SK-MEL-5 (cell line): ENCODE data around the gene TMEM119. TPM values are rescaled to one million over a fixed set of nuclear protein-coding genes. Genes with fewer than 3 reads are reported as not detected.

Experiments
- DNase-seq: peaks from one replicate; pipeline ENCODE4 v3.0.0-alpha.2; 2016; ENCODE audit warnings: low read depth, low spot score
- in situ Hi-C: cut with HindIII; loops from 2 replicates; pipeline ENCODE4 v1.10.0; 2016; ENCODE audit warnings: low sequenced_read_pairs, high pct_unique_total_duplicates, low pct_unique_long_range_greater_than_20kb
- total RNA-seq: library from RNA; depleted of rRNA; stranded (reverse); fragments of >200 nt; shearing (Covaris generic); gene quantifications from 2 replicates; pipeline ENCODE4 v1.2.3, GENCODE V29; 2014

The TMEM119 gene
- total RNA-seq, 1 experiment from 2014 or later = not detected

DNA sequence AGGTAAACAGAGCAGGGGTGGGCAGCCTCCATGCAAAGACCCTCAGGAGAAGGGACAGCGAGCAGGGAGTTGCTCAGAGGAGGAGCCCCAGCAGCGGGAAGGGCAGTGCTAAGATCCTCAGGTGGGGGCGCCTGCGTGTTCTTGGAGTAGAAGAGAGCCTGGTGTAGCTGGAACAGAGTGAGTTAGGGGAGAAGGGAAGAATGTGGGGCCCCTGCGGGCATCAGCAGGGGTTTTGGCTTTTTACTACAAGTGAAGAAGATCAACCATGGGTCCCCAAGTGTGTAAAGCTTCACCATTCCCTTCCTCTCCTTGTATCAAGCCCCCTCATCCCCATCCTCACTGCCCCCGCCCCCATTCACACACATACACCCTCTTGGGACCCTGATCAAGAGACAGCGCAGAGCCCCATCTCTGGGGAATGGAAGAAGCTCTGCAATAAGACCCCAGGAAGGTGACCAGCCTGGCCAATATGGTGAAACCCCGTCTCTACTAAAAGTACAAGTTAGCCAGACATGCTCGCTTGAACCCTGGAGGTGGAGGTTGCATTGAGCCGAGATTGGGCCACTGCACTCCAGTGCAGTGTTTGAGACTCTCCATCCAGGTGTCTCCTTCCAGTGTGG, 10.2 kb upstream of the TMEM119 start:
- no peak for DNase-seq
- in situ Hi-C loops = no loop called here

- in situ Hi-C loops = no loop called here
- no peak for DNase-seq
Observed at GRCh38 chr12:108606492-108606891, 8.6 kb upstream of the TMEM119 start.

DNA sequence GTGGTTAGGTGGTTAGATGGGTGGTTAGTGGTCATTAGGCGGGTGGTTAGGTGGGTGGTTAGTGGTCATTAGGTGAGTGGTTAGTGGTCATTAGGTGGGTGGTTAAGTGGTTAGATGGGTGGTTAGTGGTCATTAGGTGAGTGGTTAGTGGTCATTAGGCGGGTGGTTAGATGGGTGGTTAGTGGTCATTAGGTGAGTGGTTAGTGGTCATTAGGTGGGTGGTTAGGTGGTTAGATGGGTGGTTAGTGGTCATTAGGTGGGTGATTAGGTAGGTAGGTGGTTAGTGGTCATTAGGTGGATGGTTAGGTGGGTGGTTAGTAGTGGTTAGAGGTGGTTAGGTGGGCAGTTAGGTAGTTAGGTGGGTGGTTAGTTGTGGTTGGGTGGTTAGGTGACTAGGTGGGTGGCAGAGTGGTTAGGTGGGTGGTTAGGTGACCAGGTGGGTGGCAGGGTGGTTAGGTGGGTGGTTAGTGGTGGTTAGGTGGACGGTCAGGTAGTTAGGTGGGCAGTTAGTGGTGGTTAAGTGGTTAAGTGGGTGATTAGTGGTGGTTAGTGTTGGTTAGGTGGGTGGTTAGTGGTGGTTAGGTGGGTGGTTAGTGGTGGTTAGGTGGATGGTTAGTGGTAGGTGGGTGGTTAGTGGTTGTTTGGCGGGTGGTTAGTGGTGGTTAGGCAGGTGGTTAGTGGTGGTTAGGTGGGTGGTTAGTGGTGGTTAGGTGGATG, 8.0 kb upstream of the TMEM119 start:
- no peak for DNase-seq
- in situ Hi-C loops = no loop called here

DNA sequence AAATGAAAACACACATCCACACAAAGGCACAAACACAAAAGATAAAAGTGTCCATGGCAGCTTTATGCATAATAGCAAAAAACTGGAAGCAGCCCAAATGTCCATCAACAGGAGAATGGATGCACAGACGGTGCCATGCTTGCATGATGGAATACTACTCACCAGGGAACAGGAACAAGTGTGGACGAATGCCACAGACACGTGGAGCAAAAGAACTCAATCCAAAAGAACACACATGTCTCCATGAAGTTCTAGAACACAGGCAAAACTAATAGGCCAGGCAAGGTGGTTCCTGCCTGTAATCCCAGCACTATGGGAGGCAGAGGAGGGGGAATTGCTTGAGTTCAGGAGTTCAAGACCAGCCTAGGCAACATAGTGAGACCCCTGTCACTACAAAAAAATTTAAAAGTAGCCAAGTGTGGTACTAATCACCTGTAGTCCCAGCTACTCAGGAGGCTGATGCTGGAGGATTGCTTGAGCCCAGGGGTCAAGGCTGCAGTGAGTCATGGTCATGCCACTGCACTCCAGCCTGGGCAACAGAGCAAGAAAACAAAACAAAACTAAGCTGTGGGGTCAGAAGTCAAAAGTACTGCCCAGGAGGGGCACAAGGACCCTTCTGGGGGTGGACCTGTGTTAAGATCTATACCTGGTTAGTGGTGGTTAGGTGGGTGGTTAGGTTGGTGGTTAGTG, 7.3 kb upstream of the TMEM119 start:
- in situ Hi-C loops = no loop called here
- peak; percentile 21 for DNase-seq

DNA sequence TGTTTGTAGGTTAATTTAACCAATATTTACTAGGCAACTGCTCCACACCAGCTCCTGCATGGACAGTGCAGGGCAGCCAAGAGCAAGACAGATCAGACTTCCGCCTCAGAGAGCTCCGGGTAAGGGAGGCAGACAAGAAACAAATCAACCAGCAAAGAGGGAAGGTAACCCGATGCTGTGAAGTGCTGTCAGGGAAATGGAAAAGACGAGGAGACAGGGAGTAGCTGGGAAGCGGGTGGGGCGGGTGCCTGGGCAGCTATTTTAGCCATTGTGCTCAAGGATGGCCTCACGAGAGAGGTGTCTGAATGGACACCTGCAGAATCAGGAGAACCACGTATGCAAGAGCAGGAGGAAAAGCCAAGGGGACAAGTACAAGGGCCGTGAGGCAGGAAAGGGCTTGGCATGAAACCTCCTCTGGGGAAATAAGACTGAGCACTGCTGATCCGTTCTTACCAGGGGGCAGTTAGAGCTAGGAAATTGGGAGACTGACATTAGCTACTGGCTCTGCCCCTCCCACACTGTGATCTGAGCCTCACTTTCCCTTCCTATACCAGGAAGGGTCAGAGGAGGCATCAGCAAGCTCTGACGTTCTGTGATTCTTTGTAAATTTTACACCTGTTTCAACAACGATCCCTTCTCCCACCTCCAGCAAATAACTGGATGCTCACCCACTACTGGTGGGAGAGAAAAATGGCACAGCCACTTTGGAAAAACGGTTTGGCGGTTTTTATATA, 6.5 kb upstream of the TMEM119 start:
- in situ Hi-C loops = no loop called here
- no peak for DNase-seq

GRCh38 chr12:108603743-108604142, 5.9 kb upstream of the TMEM119 start:
- in situ Hi-C loops = no loop called here
- no peak for DNase-seq

DNA sequence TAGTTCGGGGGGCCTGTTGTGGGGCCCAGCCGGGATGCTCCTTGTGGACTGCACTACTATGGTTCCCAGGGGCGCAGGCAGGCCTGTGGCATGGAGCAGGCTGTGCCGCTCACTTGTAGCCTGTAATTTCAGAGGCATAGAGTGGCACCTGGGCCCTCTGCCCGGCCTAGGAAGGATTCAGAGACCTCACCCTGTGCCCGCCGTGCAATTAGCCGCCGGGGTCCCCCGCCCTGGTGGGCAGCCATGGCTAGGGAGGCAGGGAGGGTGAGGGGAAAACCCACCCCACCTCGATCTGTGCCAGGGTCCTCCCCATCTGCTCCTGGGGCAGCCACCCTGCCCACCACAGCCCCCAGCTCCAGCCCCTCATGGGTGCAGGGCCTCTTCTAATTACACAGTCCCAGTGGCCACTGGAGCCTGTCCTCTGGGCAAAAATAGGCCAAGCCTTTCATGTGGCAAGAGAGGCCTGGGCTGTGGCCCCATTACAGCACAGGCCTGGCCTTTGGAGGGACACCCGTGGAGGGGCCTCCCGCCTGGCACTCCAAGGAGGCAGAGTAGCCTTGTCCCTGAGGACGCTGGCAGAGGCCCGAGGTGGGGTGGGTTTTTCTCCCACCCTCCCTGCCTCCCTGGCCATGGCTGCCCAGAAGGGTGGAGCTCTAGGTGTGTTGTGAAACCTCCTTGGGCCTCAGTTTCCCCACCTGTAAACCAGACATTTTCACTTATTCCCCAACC, 5.3 kb upstream of the TMEM119 start:
- in situ Hi-C loops = no loop called here
- no peak for DNase-seq

DNA sequence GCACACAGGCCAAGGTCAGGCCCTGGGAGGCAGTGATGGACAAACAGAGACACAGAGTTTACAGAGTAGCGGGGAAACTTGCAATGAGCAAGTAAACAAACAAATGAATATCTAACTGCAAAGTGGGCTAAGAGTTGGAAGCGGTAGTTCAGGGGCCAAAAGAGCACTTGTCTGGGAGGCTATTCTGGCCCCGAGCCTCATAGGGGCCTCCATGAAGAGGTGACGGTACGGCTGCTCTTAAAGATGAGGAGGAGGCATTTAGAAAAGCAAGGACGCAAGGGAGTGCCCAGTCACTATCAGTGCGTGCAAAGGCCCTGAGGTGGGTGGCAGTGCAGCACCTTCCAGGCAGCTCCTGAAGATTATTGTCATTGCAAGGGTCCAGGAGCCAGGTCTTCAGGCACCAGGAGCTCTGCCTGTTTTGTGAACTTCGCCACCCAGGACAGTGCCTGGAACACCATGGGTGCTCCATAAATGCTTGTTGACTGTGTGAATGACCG, 4.4 kb upstream of the TMEM119 start:
- in situ Hi-C loops = no loop called here
- no peak for DNase-seq

DNA sequence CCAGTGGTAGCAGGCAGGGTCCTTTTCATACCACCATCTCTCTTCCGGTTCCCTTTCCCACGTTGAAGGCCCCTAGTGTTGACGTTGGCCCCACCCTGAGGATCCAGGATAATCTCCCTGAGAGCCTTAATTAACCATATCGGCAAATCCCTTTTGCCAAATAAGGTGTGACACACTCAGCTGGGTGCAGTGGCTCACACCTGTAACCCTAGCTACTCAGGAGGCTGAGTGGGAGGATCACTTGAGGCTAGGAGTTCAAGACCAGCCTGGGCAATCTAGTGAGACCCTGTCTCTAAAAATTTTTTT, 2.8 kb upstream of the TMEM119 start:
- DNase-seq = no peak
- in situ Hi-C loops = no loop called here

- DNase-seq = no peak
- in situ Hi-C loops = no loop called here
Observed at GRCh38 chr12:108599948-108600701, 2.2 kb upstream of the TMEM119 start.

GRCh38 chr12:108599541-108599940, 1.7 kb upstream of the TMEM119 start:
- DNase-seq = no peak
- in situ Hi-C loops = no loop called here

DNA sequence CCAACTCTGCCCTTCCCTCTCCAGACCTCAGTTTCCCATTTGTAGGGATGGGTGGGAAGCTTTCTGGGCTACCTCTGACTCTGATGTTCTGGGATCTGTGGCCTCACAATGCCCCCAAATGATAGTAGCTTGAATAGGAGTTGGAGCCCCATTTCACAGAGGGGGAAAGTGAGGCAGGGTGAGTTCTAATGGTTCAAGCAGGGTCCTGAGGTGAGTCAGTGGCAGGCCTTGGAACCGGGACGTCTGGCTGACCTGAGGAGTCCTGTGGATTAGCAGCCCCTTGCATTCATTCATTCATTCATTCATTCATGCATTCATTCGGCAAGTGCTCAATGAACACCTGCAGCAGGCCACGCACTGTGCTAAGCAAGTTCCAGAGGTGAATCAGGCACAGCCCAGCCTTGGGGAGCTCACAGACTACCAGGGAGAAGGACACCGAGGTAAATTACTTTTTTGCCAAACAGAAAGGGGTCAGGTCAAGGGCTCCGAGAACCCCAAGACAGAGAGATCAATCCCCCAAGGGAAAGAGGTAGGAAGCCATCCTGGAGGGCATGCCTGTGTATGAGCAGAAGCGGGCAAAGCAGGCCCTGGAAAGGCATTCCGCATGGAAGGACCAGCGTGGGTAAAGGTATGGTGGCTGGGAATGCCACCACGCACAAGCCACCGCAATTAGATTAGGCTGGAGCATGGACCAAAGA, 818 bp upstream of the TMEM119 start:
- in situ Hi-C loops = no loop called here
- DNase-seq = no peak

- no peak for DNase-seq
- in situ Hi-C loops = no loop called here
Observed at GRCh38 chr12:108596854-108597558, 878 bp downstream of the TMEM119 start.

- DNase-seq = no peak
- in situ Hi-C loops = no loop called here
Observed at GRCh38 chr12:108595711-108596647, 1.9 kb downstream of the TMEM119 start.
